HG03175 (cell line): ENCODE results near the gene FOXRED2.
A peak's percentile ranks its signal among the peaks of the same experiment; 100 is the strongest.
"Not testable (repeated sequence)": the region's sequence is repeated elsewhere in the genome, so short reads cannot be mapped to it uniquely, and the experiment has no call there.

ENCODE experiments used
- ATAC-seq: cut with Tn5 transposase; IDR thresholded peaks from one replicate; pipeline ENCODE4 v1.9.1; 2021; ENCODE audit warnings: mild to moderate bottlenecking, moderate library complexity; ENCODE audit not compliant: unreplicated experiment

FOXRED2 gene

GRCh38 chr22:36470994-36471331 is 35.9 kb downstream of the FOXRED2 start:
- no peak for ATAC-seq

- ATAC-seq = no peak
Observed at GRCh38 chr22:36470162-36470993, 36.5 kb downstream of the FOXRED2 start.

- no peak for ATAC-seq
Observed at GRCh38 chr22:36469094-36469710, 37.6 kb downstream of the FOXRED2 start.

- ATAC-seq = no peak
Observed at GRCh38 chr22:36467946-36468345, 38.9 kb downstream of the FOXRED2 start.

- ATAC-seq = no peak
Observed at GRCh38 chr22:36467042-36467810, 39.6 kb downstream of the FOXRED2 start.

GRCh38 chr22:36466258-36466657 is 40.6 kb downstream of the FOXRED2 start:
- ATAC-seq = no peak

GRCh38 chr22:36465232-36466021 is 41.4 kb downstream of the FOXRED2 start:
- no peak for ATAC-seq

GRCh38 chr22:36464715-36465231 is 42.1 kb downstream of the FOXRED2 start:
- ATAC-seq = no peak

GRCh38 chr22:36463783-36464184 is 43.1 kb downstream of the FOXRED2 start:
- ATAC-seq = no peak

GRCh38 chr22:36461665-36462649 is 44.9 kb downstream of the FOXRED2 start:
- no peak for ATAC-seq

- no peak for ATAC-seq
Observed at GRCh38 chr22:36460202-36460601, 46.6 kb downstream of the FOXRED2 start.

GRCh38 chr22:36457688-36458450 is 49.0 kb downstream of the FOXRED2 start:
- ATAC-seq = no peak

- no peak for ATAC-seq
Observed at GRCh38 chr22:36456464-36456845, 50.4 kb downstream of the FOXRED2 start.

GRCh38 chr22:36455571-36456463 is 51.0 kb downstream of the FOXRED2 start:
- ATAC-seq = no peak

GRCh38 chr22:36454916-36455570 is 51.8 kb downstream of the FOXRED2 start:
- peak; percentile 53 for ATAC-seq

GRCh38 chr22:36453855-36454378 is 52.9 kb downstream of the FOXRED2 start:
- no peak for ATAC-seq

GRCh38 chr22:36452978-36453607 is 53.7 kb downstream of the FOXRED2 start:
- not testable (repeated sequence) for ATAC-seq
